T-helper 2 cell treated with Interferon-gamma antibody and Interleukin-4, amounts not matched to agents 5 μg/mL and 100 μg/mL, for 36 hours (primary cell): ENCODE data around the gene TDRD10.
"Not testable (repeated sequence)": the region's sequence is repeated elsewhere in the genome, so short reads cannot be mapped to it uniquely, and the experiment has no call there.

Experiments used
- DNase-seq: peaks from one replicate; pipeline ENCODE4 v3.0.0; 2021; ENCODE audit warnings: low spot score
- H3K27ac Mint-ChIP-seq: one replicate; pipeline ENCODE4 v1.8.0; 2021; ENCODE audit warnings: mild to moderate bottlenecking, mixed read lengths
- H3K27me3 Mint-ChIP-seq: one replicate; pipeline ENCODE4 v1.8.0; 2021; ENCODE audit warnings: low read depth, mixed read lengths
- H3K36me3 Mint-ChIP-seq: one replicate; pipeline ENCODE4 v1.8.0; 2021; ENCODE audit warnings: low read depth, mixed read lengths
- H3K4me1 Mint-ChIP-seq: one replicate; pipeline ENCODE4 v1.8.0; 2021; ENCODE audit warnings: low read depth, mixed read lengths
- H3K4me3 Mint-ChIP-seq: one replicate; pipeline ENCODE4 v1.8.0; 2022; ENCODE audit warnings: mild to moderate bottlenecking, moderate library complexity, mixed read lengths
- H3K9me3 Mint-ChIP-seq: one replicate; pipeline ENCODE4 v1.8.0; 2021; ENCODE audit warnings: mixed read lengths

Gene TDRD10

GRCh38 chr1:154514066-154514553 lies 12.1 kb downstream of the TDRD10 start:
- no peak for DNase-seq
- Mint-ChIP-seq H3K9me3 (no peaks in the 10 kb centered on the region), H3K4me3 (no peak overlapping the region), H3K36me3 (no peaks in the 10 kb centered on the region), H3K27ac (no peak overlapping the region), H3K27me3 (peaks cover 32% of the 10 kb centered on the region), H3K4me1 (no peaks in the 10 kb centered on the region)

- H3K4me3 Mint-ChIP-seq, result no peak overlapping the region
- H3K36me3 Mint-ChIP-seq, result no peaks in the 10 kb centered on the region
- no peak overlapping the region for H3K27ac Mint-ChIP-seq
- H3K9me3 Mint-ChIP-seq, result no peaks in the 10 kb centered on the region
- no peak for DNase-seq
- peaks cover 36% of the 10 kb centered on the region for H3K27me3 Mint-ChIP-seq
- no peaks in the 10 kb centered on the region for H3K4me1 Mint-ChIP-seq
Measured at GRCh38 chr1:154517661-154518060, 15.6 kb downstream of the TDRD10 start.

- Mint-ChIP-seq H3K36me3 (no peaks in the 10 kb centered on the region), H3K9me3 (no peaks in the 10 kb centered on the region), H3K4me1 (no peaks in the 10 kb centered on the region), H3K27me3 (peaks cover 38% of the 10 kb centered on the region), H3K4me3 (no peak overlapping the region), H3K27ac (no peak overlapping the region)
- DNase-seq, result no peak
Measured at GRCh38 chr1:154519591-154519991, 17.6 kb downstream of the TDRD10 start.

DNA sequence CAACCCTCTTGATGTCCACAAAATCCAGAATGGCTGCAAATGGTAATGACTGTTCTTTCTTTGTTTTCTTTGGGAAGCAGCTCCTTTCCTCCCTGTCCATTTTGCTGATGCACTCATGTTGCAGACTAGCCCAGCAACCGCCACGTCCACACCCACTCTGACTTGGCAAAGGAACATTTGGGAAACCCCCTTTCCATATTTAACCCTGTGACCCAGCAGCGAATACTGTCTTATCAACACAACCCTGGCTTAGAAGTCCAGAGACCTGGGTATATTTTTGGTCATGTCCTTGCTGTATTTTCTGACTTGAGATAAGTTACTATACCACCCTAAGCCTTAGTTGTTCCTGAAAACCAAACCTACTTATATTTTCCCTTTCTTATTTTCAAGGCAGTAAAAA lies 18.3 kb downstream of the TDRD10 start:
- Mint-ChIP-seq H3K4me1 (no peaks in the 10 kb centered on the region), H3K36me3 (no peaks in the 10 kb centered on the region), H3K9me3 (no peaks in the 10 kb centered on the region), H3K27me3 (peaks cover 38% of the 10 kb centered on the region), H3K27ac (no peak overlapping the region), H3K4me3 (no peak overlapping the region)
- no peak for DNase-seq

DNA sequence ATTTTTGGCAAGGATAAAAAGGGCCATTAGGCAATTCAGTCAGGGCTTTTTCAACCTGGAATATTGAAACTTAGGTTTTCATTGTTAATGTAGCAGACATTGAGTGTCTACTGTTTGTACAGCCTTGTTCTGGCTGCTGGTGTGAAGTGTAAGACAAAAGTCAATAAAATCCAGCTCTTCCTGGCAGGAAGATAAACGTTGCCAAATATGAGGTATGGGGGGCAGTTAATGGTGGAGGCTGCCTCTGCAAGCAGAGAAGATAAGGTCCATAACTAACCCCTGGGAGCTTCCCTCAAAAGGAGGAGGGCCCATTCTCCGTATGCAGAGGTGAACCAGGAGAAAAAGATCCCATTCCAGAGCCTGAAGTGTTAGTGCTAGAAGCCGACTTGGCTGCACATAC lies 19.7 kb downstream of the TDRD10 start:
- DNase-seq, result no peak
- H3K27ac Mint-ChIP-seq, result no peak overlapping the region
- no peak overlapping the region for H3K4me3 Mint-ChIP-seq
- H3K27me3 Mint-ChIP-seq, result peaks cover 28% of the 10 kb centered on the region
- no peaks in the 10 kb centered on the region for H3K36me3 Mint-ChIP-seq
- no peaks in the 10 kb centered on the region for H3K9me3 Mint-ChIP-seq
- no peaks in the 10 kb centered on the region for H3K4me1 Mint-ChIP-seq

- Mint-ChIP-seq H3K4me1 (no peaks in the 10 kb centered on the region), H3K27me3 (peaks cover 26% of the 10 kb centered on the region), H3K4me3 (no peak overlapping the region), H3K36me3 (no peaks in the 10 kb centered on the region), H3K27ac (no peak overlapping the region), H3K9me3 (no peaks in the 10 kb centered on the region)
- no peak for DNase-seq
Measured at GRCh38 chr1:154524881-154525280, 22.9 kb downstream of the TDRD10 start.

- Mint-ChIP-seq H3K4me3 (no peak overlapping the region), H3K9me3 (no peaks in the 10 kb centered on the region), H3K27ac (no peak overlapping the region), H3K27me3 (peaks cover 15% of the 10 kb centered on the region), H3K36me3 (no peaks in the 10 kb centered on the region), H3K4me1 (no peaks in the 10 kb centered on the region)
- DNase-seq, result no peak
Measured at GRCh38 chr1:154527192-154527591, 25.2 kb downstream of the TDRD10 start.

DNA sequence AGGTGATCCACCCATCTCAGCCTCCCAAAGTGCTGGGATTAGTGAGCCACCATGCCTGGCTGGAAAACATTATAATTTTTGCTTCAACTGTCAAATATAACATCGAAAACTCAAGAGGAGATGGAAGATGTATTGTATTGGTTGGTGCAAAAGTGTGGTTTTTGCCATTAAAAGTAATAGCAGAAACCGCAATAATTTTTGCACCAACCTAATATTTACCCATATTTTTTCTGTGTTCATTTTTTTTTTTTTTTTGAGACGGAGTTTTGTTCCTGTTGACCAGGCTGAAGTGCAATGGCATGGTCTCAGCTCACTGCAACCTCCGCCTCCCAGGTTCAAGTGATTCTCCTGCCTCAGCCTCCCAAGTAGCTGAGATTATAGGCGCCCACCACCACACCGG lies 27.3 kb downstream of the TDRD10 start:
- no peaks in the 10 kb centered on the region for H3K36me3 Mint-ChIP-seq
- no peaks in the 10 kb centered on the region for H3K9me3 Mint-ChIP-seq
- DNase-seq, result no peak
- no peak overlapping the region for H3K27ac Mint-ChIP-seq
- no peaks in the 10 kb centered on the region for H3K4me1 Mint-ChIP-seq
- H3K27me3 Mint-ChIP-seq, result peaks cover 6% of the 10 kb centered on the region
- no peak overlapping the region for H3K4me3 Mint-ChIP-seq

DNA sequence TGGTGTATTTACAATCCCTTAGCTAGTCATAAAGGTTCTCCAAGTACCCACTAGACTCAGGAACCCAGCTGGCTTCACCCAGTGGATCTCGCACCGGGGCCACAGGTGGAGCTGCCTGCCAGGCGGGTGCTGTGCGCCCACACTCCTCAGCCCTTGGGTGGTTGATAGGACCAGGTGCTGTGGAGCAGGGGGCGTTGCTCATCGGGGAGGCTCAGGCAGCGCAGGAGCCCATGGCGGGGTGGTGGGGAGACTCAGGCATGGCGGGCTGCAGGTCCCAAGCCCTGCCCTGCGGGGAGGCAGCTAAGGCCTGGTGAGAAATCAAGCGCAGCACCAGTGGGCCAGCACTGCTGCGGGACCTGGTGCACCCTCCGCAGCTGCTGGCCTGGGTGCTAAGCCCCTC lies 29.9 kb downstream of the TDRD10 start:
- not testable (repeated sequence) for H3K9me3 Mint-ChIP-seq, H3K4me3 Mint-ChIP-seq, H3K27me3 Mint-ChIP-seq, H3K36me3 Mint-ChIP-seq, H3K4me1 Mint-ChIP-seq, DNase-seq, H3K27ac Mint-ChIP-seq

GRCh38 chr1:154533952-154534844 lies 32.2 kb downstream of the TDRD10 start:
- H3K4me3 Mint-ChIP-seq, result no peak overlapping the region

GRCh38 chr1:154536570-154536969 lies 34.6 kb downstream of the TDRD10 start:
- no peaks in the 10 kb centered on the region for H3K4me1 Mint-ChIP-seq
- H3K9me3 Mint-ChIP-seq, result no peaks in the 10 kb centered on the region
- no peak overlapping the region for H3K4me3 Mint-ChIP-seq
- H3K36me3 Mint-ChIP-seq, result no peaks in the 10 kb centered on the region
- no peak overlapping the region for H3K27ac Mint-ChIP-seq
- DNase-seq, result no peak
- peaks cover 21% of the 10 kb centered on the region for H3K27me3 Mint-ChIP-seq

More at GRCh38 chr1:154533952-154534844, 32.2 kb downstream of the TDRD10 start:
- peaks cover 10% of the 10 kb centered on the region for H3K27me3 Mint-ChIP-seq
- H3K9me3 Mint-ChIP-seq, result no peaks in the 10 kb centered on the region
- no peak for DNase-seq
- H3K4me1 Mint-ChIP-seq, result no peaks in the 10 kb centered on the region
- no peak overlapping the region for H3K27ac Mint-ChIP-seq
- H3K36me3 Mint-ChIP-seq, result no peaks in the 10 kb centered on the region

- H3K4me1 Mint-ChIP-seq, result no peaks in the 10 kb centered on the region
- H3K4me3 Mint-ChIP-seq, result no peak overlapping the region
- H3K27me3 Mint-ChIP-seq, result peaks cover 22% of the 10 kb centered on the region
- H3K27ac Mint-ChIP-seq, result no peak overlapping the region
- H3K36me3 Mint-ChIP-seq, result no peaks in the 10 kb centered on the region
- no peaks in the 10 kb centered on the region for H3K9me3 Mint-ChIP-seq
- DNase-seq, result no peak
Measured at GRCh38 chr1:154539486-154540483, 37.8 kb downstream of the TDRD10 start.

GRCh38 chr1:154541231-154541630 lies 39.2 kb downstream of the TDRD10 start:
- no peak for DNase-seq
- Mint-ChIP-seq H3K9me3 (no peaks in the 10 kb centered on the region), H3K36me3 (no peaks in the 10 kb centered on the region), H3K27me3 (peaks cover 16% of the 10 kb centered on the region), H3K27ac (no peak overlapping the region), H3K4me3 (no peak overlapping the region), H3K4me1 (no peaks in the 10 kb centered on the region)
